ENCODE measurements around the gene FLAD1.

FLAD1 gene

GRCh38 chr1:155010211-155010918, 27.2 kb downstream of the FLAD1 start:
- H3K4me3 ChIP-seq (ENCODE audit: control insufficient read depth, low read depth, low read length): no peak overlapping the region
- no peak for TF ChIP-seq CTCF (conservative IDR thresholded peaks at IDR 0.05; ENCODE audit: control insufficient read depth, insufficient read depth, low read depth, low read length)
- no peak for DNase-seq (ENCODE audit: low read depth)

- TF ChIP-seq CTCF (conservative IDR thresholded peaks at IDR 0.05; ENCODE audit: control insufficient read depth, insufficient read depth, low read depth, low read length): no peak
- H3K4me3 ChIP-seq (ENCODE audit: control insufficient read depth, low read depth, low read length): no peak overlapping the region
- DNase-seq (ENCODE audit: low read depth): no peak
These were observed 27.9 kb downstream of the FLAD1 start for GRCh38 chr1:155011004-155011416.

- H3K4me3 ChIP-seq (ENCODE audit: control insufficient read depth, low read depth, low read length): no peak overlapping the region
- no peak for TF ChIP-seq CTCF (conservative IDR thresholded peaks at IDR 0.05; ENCODE audit: control insufficient read depth, insufficient read depth, low read depth, low read length)
- no peak for DNase-seq (ENCODE audit: low read depth)
These were observed 28.4 kb downstream of the FLAD1 start for GRCh38 chr1:155011437-155012025.

DNA sequence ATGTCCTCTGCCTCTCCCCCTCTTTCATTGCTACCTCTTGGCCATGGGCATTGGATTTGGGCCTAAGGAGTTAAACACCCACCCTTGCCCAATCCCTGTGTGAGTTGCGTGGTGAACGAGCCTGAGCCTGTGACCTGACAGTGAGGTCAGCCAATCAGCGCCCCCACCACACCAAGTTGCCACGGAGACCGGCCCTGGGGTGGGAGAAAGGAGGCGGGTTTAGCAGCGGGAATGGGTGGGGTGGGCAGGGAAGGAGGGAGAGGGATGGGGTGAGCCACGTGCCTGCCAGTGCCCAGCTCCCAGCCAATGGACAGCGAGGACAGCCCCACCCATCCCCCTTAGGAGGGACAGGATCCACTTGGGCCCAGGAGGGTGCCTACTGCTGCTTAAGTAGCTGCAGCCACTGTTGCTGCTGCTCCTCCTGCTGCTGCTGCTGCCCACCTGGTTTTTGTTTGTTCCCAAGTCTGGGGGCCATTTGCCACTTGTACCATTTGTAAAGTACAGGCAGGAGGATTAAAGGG, 28.9 kb downstream of the FLAD1 start:
- H3K4me3 ChIP-seq (ENCODE audit: control insufficient read depth, low read depth, low read length): no peak overlapping the region
- peak; percentile 77 for DNase-seq (ENCODE audit: low read depth)
- no peak for TF ChIP-seq CTCF (conservative IDR thresholded peaks at IDR 0.05; ENCODE audit: control insufficient read depth, insufficient read depth, low read depth, low read length)

- DNase-seq (ENCODE audit: low read depth): no peak
- H3K4me3 ChIP-seq (ENCODE audit: control insufficient read depth, low read depth, low read length): no peak overlapping the region
These were observed 29.8 kb downstream of the FLAD1 start for GRCh38 chr1:155012776-155013602.

More at GRCh38 chr1:155012776-155013602, 29.8 kb downstream of the FLAD1 start:
- no peak for TF ChIP-seq CTCF (conservative IDR thresholded peaks at IDR 0.05; ENCODE audit: control insufficient read depth, insufficient read depth, low read depth, low read length)
